Heart left ventricle (tissue), 16 donors: Measurements from ENCODE around the gene WTAP. TPM values are rescaled to one million over a fixed set of nuclear protein-coding genes. Genes with fewer than 3 reads are reported as not detected.

ENCODE experiments used
- ATAC-seq, 4 donors: fragments of 200-7000 bp; cut with Tn5 transposase; one replicate each; pipeline ENCODE4 v1.9.1; 2020 to 2022; ENCODE audit warnings: moderate library complexity in 4 of 4, mild to moderate bottlenecking in 3 of 4, moderate number of reproducible peaks in 1 of 4
- DNase-seq, 5 donors: peaks; one replicate each; pipeline ENCODE4 v3.0.0-alpha.2; 2020
- H3K27ac ChIP-seq, 12 donors: fragments of 200-600 bp; sonication (generic) in 4 of 12; one replicate each; pipeline versions ENCODE4 v1.5.0 to v1.8.0; 2016 to 2022; ENCODE audit warnings: mild to moderate bottlenecking in 2 of 12
- H3K27me3 ChIP-seq, 9 donors: fragments of 200-600 bp; sonication (generic) in 2 of 9; one replicate each; pipeline versions ENCODE4 v1.5.1 to v1.8.0; 2016 to 2022; ENCODE audit warnings: mild to moderate bottlenecking in 3 of 9
- H3K36me3 ChIP-seq, 9 donors: fragments of 200-600 bp; sonication (generic) in 2 of 9; one replicate each; pipeline versions ENCODE4 v1.5.0 to v1.8.0; 2018 to 2022; ENCODE audit warnings: mild to moderate bottlenecking in 2 of 9
- H3K4me1 ChIP-seq, 12 donors: fragments of 200-600 bp; sonication (generic) in 4 of 12; one replicate each; pipeline versions ENCODE4 v1.5.0 to v1.8.0; 2016 to 2022; ENCODE audit warnings: mild to moderate bottlenecking in 3 of 12
- H3K4me3 ChIP-seq, 12 donors: fragments of 200-600 bp; sonication (generic) in 4 of 12; one replicate each; pipeline versions ENCODE4 v1.5.0 to v1.8.0; 2017 to 2022; ENCODE audit warnings: mild to moderate bottlenecking in 9 of 12, moderate library complexity in 4 of 12
- H3K9me3 ChIP-seq, 12 donors: fragments of 200-600 bp; sonication (generic) in 4 of 12; one replicate each; pipeline versions ENCODE4 v1.5.0 to v1.8.0; 2016 to 2022; ENCODE audit warnings: mild to moderate bottlenecking in 1 of 12
- POLR2A ChIP-seq, 2 donors: fragments of 450-650 bp; IDR thresholded peaks; one replicate each; pipeline ENCODE4 v1.6.1; 2017; ENCODE audit warnings: antibody characterized with exemption in 2 of 2, mild to moderate bottlenecking in 2 of 2, moderate library complexity in 2 of 2
- WGBS, 4 donors: extraction: QIAGEN DNeasy Blood & Tissue Kit in 2 of 4; methylation state at CpG; one replicate each; pipeline versions ENCODE4 v1.1.5 to v1.1.7; 2013 to 2018; 5-methylcytosine and 5-hydroxymethylcytosine counted together
- intact Hi-C, 10 donors: fragments of 100-400 bp; cut with DNase I; formaldehyde crosslinking; loops; one replicate each; pipeline versions ENCODE4 v1.11.1 to v1.14.2; 2022
- polyA plus RNA-seq, 2 donors: library from polyadenylated mRNA; stranded (reverse); fragments of 200-250 nt; gene quantifications; one replicate each; pipeline ENCODE4 v1.2.3, GENCODE V29; 2013
- total RNA-seq, 9 donors: library from RNA; depleted of rRNA in 2 of 9; stranded (reverse); fragments of >200 nt in 2 of 9; fragmentation: NEBNext Ultra II Directional in 3 of 9; extraction: Animal tissue kit (Norgen Biotek cat#: 25700) in 3 of 9; gene quantifications; one replicate each; pipeline versions ENCODE4 v1.1.0 to v1.2.4, GENCODE V29; 2016 to 2023
- TF ChIP-seq, protein P1 (sequence below), 12 donors: fragments of 200-600 bp; sonication (generic) in 4 of 12; IDR thresholded peaks; one replicate each; pipeline versions ENCODE4 v1.5.0 to v1.8.0; 2018 to 2022; ENCODE audit warnings: antibody characterized with exemption in 12 of 12, mild to moderate bottlenecking in 5 of 12
- donor health status: ischemic (EF 13 %, LVEDD 7.1; RV severe dilation, severe dysfunction).
- donor health status: healthy with polysubstance abuse.
- donor health status: DM: no; HTN: yes; CAD: no.
- donor health status: DM: no; HTN: no; CAD: no.
- donor health status: ischemic (EF 25% LVEDD 6.9; RV normal size, moderate dysfunction).
- donor health status: ischemic (EF 25% LVEDD 5.7; RV mildly dilated, moderate dysfunction).
- donor health status: healthy.
- donor health status: DM: yes; HTN: yes; CAD: no.
- donor health status: ischemic (EF 35%, LVEDD 5.7; RV mildly dilated, moderate dysfunction).
- donor health status: nonischemic (EF 11% LVEDD 7.7; RV severe dilation, severe dysfunction).
- donor health status: DM: yes; HTN: yes; CAD: no.
- donor health status: PGD.
- donor health status: ischemic (EF 29% LVEDD 5.4; RV normal size, mild dysfunction).
- donor health status: nonischemic (EF 23%, LVEDD 6.1; RV moderate dilation, normal function).

Gene WTAP
- total and polyA plus RNA-seq, 11 donors: 30.7 to 75.3 (median 48.2) TPM

- TF ChIP-seq POLR2A (IDR thresholded peaks at IDR 0.05): no peak
- TF ChIP-seq, protein P1, sequence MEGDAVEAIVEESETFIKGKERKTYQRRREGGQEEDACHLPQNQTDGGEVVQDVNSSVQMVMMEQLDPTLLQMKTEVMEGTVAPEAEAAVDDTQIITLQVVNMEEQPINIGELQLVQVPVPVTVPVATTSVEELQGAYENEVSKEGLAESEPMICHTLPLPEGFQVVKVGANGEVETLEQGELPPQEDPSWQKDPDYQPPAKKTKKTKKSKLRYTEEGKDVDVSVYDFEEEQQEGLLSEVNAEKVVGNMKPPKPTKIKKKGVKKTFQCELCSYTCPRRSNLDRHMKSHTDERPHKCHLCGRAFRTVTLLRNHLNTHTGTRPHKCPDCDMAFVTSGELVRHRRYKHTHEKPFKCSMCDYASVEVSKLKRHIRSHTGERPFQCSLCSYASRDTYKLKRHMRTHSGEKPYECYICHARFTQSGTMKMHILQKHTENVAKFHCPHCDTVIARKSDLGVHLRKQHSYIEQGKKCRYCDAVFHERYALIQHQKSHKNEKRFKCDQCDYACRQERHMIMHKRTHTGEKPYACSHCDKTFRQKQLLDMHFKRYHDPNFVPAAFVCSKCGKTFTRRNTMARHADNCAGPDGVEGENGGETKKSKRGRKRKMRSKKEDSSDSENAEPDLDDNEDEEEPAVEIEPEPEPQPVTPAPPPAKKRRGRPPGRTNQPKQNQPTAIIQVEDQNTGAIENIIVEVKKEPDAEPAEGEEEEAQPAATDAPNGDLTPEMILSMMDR (IDR thresholded peaks at IDR 0.05): no peak
- H3K27me3 ChIP-seq: no peaks in the 10 kb centered on the region
- H3K27ac ChIP-seq: peak overlapping the region in 1 of 12 donors; percentile 43
- intact Hi-C loops: no loop called here
- peaks cover 0 to 71% (median 8%) of the 10 kb centered on the region in 12 donors for H3K4me1 ChIP-seq
- H3K36me3 ChIP-seq: peaks cover 0 to 100% (median 81%) of the 10 kb centered on the region in 9 donors
- DNase-seq (no peak), ATAC-seq (no peak)
- H3K9me3 ChIP-seq: no peaks in the 10 kb centered on the region
- H3K4me3 ChIP-seq: no peak overlapping the region
- 89 to 98% (median 94%) methylated on average over 1 of the region's 1 CpG for WGBS, 4 donors
Measured at GRCh38 chr6:159682810-159683209, 44.5 kb upstream of the WTAP start.

- DNase-seq: no peak
- intact Hi-C loops: no loop called here
- WGBS, 4 donors: 76 to 94% (median 91%) methylated on average over 1 of the region's 1 CpG
Measured at GRCh38 chr6:159684013-159684304, 43.3 kb upstream of the WTAP start.

GRCh38 chr6:159686040-159686439 is 41.3 kb upstream of the WTAP start:
- H3K27me3 ChIP-seq: no peaks in the 10 kb centered on the region
- no peaks in the 10 kb centered on the region for H3K9me3 ChIP-seq
- TF ChIP-seq POLR2A (IDR thresholded peaks at IDR 0.05): no peak
- TF ChIP-seq, protein P1 (IDR thresholded peaks at IDR 0.05): no peak
- DNase-seq: no peak
- H3K36me3 ChIP-seq: peaks cover 0 to 96% (median 85%) of the 10 kb centered on the region in 9 donors
- WGBS, 4 donors: 79 to 85% (median 83%) methylated on average over 5 of the region's 5 CpGs
- H3K4me1 ChIP-seq: peaks cover 0 to 77% (median 25%) of the 10 kb centered on the region in 12 donors
- intact Hi-C loops: no loop called here
- H3K27ac ChIP-seq: no peak overlapping the region
- H3K4me3 ChIP-seq: no peak overlapping the region
- ATAC-seq: no peak

More at GRCh38 chr6:159684013-159684304, 43.3 kb upstream of the WTAP start:
- no peaks in the 10 kb centered on the region for H3K9me3 ChIP-seq
- peaks cover 0 to 99% (median 79%) of the 10 kb centered on the region in 9 donors for H3K36me3 ChIP-seq
- ATAC-seq: no peak
- H3K27ac ChIP-seq: peak overlapping the region in 1 of 12 donors; percentile 34
- no peaks in the 10 kb centered on the region for H3K27me3 ChIP-seq
- TF ChIP-seq, protein P1 (IDR thresholded peaks at IDR 0.05): no peak
- TF ChIP-seq POLR2A (IDR thresholded peaks at IDR 0.05): no peak
- H3K4me1 ChIP-seq: peaks cover 0 to 80% (median 14%) of the 10 kb centered on the region in 12 donors
- no peak overlapping the region for H3K4me3 ChIP-seq

GRCh38 chr6:159686703-159687102 is 40.6 kb upstream of the WTAP start:
- no peak overlapping the region for H3K4me3 ChIP-seq
- DNase-seq (no peak), ATAC-seq (no peak)
- H3K9me3 ChIP-seq: no peaks in the 10 kb centered on the region
- 60 to 66% (median 63%) methylated on average over 3 of the region's 3 CpGs for WGBS, 4 donors
- H3K4me1 ChIP-seq: peaks cover 0 to 76% (median 26%) of the 10 kb centered on the region in 12 donors
- H3K27me3 ChIP-seq: no peaks in the 10 kb centered on the region
- H3K36me3 ChIP-seq: peaks cover 0 to 90% (median 78%) of the 10 kb centered on the region in 9 donors
- H3K27ac ChIP-seq: no peak overlapping the region
- intact Hi-C loops: no loop called here
- no peak for TF ChIP-seq POLR2A (IDR thresholded peaks at IDR 0.05)

DNA sequence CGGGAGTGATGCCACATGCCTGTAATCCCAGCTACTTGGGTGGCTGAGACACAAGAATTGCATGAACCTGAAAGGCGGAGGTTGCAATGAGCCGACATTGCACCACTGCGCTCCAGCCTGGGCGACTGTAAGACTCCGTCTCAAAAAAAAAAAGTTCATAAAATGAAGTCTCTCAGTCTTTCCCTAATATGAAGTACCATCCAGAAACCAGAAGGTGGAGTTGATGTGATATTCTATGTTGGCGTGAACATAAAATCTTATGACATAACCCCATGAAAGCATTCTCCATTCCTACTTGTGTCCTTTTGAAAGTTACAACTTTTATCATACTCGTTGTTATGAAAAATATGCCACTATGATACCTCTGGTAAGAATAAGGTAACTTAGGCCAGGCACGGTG is 40.0 kb upstream of the WTAP start:
- peaks cover 0 to 78% (median 29%) of the 10 kb centered on the region in 12 donors for H3K4me1 ChIP-seq

More for the DNA sequence above, 40.0 kb upstream of the WTAP start:
- intact Hi-C loops: no loop called here
- Histone ChIP-seq H3K27me3 (no peaks in the 10 kb centered on the region), H3K36me3 (peaks cover 0 to 89% (median 72%) of the 10 kb centered on the region in 9 donors), H3K27ac (no peak overlapping the region), H3K9me3 (no peaks in the 10 kb centered on the region), H3K4me3 (no peak overlapping the region)
- ATAC-seq (no peak), DNase-seq (no peak)
- TF ChIP-seq, protein P1 (IDR thresholded peaks at IDR 0.05): no peak
- TF ChIP-seq POLR2A (IDR thresholded peaks at IDR 0.05): no peak
- WGBS, 4 donors: 85 to 92% (median 89%) methylated on average over 9 of the region's 9 CpGs
